GM21717 (cell line): ENCODE results near the gene ATP2A2.
"Not testable (repeated sequence)": the region's sequence is repeated elsewhere in the genome, so short reads cannot be mapped to it uniquely, and the experiment has no call there.

Source experiments
- ATAC-seq: cut with Tn5 transposase; IDR thresholded peaks from one replicate; pipeline ENCODE4 v1.9.1; 2021; ENCODE audit warnings: mild to moderate bottlenecking, moderate library complexity; ENCODE audit not compliant: unreplicated experiment

ATP2A2 gene

DNA sequence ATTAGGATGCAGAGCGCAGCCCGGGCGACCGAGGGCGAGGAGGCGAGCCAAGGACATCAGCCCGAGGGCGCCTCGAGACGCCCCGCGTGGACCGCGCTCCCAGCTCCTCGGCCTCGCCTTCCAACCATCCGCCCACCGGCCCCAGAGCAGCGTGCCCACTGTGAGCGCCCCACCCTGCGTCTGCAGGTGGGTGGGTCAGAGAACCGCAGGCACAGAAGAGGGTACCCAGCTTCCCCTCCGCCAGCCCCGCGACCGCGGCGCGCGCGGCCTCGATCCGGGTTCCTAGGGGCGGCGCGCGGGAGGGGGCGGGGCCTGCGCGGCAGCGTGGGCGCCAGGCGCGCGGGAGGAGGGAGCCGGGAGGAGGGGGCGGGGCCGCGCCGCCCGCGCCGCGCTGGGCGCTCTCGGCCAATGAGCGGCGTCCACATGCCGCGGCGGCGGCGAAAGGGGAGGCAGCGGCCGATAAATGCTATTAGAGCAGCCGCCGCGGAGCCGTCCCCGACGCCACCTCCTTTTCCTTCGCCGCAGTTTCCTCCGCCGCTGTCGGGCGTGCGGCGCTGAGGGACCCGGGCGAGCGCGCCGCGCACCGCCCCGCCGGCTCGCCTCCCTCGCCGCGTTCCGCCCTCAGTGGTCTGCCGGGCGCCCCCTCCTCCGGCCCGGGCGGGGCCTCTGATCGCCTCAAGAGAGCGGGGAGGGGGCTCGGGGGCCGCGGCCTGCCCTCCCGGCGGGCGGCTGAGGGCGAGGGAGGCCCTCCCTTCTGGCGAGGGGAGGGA is at the start of gene ATP2A2:
TSS of gene ATP2A2 (plus strand) at position 469 of the 770 bp plus-strand sequence. CDS start 543 bp downstream, outside the sequence.
- peak; percentile 69 for ATAC-seq

DNA sequence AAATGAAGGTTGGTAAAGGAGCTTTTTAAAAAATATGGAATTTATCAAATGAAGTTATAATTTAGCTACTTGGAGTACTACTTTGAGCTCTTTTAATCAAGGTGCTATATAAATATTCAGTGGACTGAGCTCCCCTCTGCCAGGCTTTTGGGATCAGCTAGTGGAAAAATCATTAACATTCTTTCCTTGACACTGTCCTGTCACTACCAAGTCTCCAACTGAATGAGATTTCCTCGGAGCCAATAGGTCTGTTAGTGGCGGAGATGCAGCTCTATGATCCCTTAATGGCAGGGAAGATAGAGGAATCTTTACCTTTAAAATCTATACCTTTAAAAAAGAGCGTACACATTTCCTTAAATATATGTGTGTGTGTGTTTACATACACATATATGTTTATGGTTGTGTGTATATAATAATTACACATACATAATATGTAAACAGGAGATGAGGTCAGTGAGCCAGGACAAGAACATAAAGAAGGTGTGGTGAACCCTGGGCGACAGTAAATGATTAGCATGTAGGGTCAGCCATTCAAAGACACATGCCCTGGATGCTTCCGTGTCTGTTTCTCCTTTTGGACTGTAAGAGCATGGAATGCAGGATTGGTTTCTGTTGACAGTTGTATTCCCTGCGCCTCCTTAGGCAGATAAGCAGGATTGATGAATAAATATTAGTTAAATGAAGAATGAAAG is 47.7 kb upstream of the ATP2A2 start:
- ATAC-seq = no peak

DNA sequence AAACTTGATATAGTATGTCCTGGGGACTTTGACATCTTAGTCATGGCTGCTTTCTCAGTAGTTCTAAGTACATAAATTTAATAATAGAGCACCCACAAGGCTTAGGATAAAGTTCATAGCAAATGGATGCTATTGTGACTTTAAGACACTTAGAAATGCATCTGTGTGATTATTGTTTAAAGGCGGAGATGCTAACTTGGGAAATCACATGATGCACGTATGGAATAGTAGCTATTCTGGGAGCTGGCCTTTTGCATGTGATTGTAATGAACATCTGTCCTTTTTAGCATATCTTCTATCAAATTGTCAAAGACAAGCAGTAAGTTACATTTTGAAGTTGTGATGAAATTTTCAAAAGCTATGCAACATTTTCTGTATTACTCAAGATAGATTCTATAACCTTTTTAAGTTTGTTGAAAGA is 46.7 kb upstream of the ATP2A2 start:
- no peak for ATAC-seq

DNA sequence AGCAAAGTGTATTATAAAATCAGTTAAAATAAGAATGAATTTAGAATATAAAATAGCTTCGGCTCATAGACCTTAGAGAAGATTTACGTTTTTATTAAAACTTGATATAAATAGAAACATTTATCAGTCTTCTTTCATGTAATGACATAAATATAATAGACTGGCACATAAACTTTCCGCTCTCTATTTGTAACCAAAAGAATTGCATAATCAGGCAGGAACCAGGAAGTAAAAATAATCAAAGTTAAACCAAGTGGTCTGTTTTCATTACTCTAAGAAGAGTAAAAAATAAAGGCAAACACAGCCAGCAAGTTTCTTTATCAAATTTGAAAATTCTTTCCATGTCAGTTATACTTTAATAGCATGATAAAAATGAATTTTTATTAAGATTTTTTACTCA is 46.3 kb upstream of the ATP2A2 start:
- no peak for ATAC-seq

DNA sequence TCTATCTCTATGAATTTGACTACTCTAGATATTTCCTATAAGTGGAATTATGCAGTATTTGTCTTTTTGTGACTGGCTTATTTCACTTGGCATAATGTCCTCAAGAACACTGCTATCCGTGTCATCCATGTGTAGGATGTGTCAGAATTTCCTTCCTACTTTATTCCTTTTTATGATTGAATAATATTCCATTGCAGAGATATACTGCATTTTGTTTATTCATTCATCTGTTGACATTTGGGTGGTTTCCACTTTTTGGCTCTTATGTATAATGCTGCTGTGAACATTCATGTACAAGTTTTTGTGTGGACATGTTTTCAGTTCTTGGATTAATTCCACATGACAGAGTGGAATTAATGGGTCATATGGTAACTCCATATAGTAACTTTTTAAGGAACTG is 45.7 kb upstream of the ATP2A2 start:
- no peak for ATAC-seq

DNA sequence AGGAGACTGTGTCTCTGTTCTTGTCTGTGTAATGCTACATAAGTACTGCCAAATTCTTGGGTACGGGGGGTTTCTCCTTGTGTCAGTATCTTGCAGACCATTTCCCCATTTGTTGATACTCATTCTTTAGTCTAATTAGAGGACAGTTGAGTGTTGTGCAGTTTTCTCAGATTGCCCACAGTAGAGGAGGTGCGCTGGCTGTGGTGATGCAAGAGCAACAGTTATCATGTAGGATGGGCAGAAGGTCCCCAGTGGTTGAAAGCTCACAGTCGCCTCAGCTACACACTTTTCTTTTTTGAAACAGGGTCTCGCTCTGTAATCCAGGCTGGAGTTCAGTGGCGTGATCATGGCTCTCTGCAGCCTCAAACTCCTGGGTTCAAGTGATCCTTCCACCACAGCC is 37.8 kb upstream of the ATP2A2 start:
- ATAC-seq = no peak

DNA sequence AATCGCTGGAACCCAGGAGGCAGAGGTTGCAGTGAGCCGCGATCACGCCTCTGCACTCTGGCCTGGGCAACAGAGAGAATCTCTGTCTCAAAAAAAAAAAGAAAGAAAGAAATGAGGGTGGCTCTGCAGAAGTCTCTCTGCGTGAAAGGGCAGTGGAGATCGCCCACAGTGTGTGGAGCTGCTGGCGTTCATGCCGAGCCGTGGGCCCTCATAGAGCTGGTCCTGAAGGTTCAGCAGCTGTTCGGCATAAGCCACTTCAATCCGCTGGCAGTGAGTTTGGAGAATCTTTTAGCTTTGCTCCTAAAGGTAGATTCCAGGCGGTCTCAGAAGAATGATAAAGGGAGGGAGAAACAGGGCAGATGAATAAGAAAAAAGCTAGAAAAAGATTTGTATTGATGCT is 36.7 kb upstream of the ATP2A2 start:
- no peak for ATAC-seq

DNA sequence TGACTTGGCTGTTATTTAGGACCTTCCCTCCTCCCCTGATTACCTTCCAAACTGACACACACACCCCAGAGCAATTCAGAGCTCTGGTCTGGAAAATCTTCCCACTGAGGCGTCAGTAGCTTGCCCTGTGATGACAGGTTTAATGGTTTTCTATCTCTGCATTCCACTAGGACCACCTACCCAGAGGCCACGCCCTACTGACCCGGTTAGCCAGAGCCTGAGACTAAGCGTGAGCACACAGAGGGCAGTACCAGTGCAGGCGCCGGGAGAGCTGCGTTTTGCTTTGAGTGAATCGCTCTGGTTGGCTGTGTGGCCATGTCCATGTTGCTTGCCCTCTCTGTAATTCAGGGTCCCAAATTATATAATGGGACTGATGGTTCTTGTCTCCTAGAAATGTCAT is 36.2 kb upstream of the ATP2A2 start:
- ATAC-seq = no peak

DNA sequence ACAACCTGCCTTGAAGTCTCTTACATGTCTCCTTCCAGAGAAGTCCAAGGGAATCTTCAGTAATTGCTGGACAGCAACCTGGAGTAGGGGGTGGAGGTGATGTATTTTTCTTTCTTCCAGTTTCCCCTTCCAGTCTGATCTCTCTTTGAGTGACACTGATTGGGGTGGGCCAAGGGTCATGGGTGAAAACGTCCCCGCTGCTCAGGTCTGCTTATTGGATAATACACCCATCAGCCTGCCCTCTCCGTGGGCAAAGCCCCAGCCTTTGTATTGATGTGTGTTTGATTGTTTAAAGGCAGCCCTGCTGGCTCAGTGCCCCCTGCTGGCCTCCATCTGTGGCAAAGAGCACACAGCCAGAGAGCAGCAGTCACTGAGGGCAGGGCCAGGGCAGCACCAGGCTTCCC is 35.7 kb upstream of the ATP2A2 start:
- no peak for ATAC-seq

DNA sequence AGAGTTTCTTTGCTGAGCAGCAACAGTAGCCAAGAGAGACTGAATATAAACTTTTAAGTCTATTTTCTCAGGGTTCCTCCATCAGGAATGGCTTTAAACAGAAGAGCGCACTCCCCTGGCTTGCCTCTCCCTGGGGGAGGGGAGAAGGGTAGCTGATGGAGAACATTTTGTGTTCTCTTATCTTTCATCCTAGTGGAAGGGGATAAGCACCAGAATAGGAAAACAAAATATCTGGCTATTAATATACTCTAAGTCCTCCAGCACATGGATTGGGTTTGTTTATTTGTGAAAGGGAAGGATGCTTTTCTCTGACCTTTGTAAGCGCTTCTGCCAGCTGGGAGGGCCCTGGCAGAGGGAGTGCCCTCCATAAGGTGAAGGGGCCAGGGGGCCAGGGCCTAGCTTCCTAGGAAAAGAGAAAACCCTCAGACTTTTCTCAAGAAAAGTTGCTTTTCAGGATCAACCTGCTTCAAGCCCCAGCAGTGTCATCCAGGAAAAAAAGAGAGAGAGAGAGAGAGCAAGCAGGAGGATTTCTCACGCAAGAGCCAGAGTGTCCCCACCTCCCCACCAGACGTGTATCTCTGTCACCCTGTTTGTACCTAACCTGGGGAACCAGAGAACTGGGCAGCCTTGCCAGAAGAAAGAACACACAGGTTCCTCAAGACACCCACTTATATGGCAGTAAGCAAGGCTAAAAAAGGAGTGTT is 34.3 kb upstream of the ATP2A2 start:
- no peak for ATAC-seq

DNA sequence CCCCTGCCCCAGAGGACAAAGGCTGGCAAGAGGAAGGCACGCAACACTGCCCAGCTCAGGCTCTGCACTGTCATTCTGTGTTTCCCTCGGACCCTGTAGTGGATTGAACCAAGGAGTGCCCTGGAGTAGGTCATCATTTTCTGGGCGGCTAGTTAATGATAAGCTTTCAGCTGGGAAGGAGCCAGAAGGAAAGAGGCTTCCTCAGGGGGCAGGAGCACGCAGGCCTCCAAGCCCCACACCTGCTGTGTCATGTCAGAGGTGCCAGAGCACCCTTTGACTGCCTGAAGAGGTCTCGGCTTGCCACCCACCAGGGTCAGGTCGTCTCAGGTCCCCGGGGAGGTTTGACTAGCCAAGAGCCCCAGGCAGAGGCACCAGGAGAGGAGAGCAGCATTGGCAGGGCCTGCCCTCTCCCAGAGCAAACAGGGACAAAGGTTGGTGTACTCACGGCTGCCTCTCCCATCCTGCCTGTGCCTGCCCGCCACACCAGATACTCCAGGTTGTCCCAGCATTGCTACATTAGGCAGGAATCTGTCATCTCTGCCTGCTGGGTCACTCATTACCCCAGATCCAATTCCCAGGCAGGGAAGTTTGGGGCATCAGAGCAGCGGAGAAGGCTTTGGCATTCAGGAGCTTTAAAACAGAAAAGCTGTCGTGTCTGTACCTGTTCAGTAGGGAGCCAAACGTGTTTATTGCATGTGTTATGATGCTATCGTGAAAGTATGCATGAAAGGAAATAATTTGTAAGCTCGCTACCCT is 33.5 kb upstream of the ATP2A2 start:
- ATAC-seq = no peak

DNA sequence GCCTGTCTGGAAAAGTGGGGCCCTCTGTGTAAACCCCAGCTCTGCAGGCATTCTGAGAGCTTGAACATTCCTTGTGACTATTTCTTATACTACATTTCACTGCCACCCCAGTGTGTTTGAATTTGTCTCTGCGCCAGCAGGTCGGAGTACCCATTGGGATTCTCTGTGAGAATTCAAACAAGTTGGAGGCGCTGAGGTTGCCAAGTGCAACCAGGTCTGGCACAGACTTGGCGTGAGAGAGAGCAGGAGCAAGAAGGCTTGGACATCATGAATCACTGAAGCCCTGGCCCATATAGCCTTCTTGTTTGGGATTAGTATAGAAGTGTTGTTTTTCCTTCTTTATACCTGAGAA is 33.0 kb upstream of the ATP2A2 start:
- no peak for ATAC-seq

DNA sequence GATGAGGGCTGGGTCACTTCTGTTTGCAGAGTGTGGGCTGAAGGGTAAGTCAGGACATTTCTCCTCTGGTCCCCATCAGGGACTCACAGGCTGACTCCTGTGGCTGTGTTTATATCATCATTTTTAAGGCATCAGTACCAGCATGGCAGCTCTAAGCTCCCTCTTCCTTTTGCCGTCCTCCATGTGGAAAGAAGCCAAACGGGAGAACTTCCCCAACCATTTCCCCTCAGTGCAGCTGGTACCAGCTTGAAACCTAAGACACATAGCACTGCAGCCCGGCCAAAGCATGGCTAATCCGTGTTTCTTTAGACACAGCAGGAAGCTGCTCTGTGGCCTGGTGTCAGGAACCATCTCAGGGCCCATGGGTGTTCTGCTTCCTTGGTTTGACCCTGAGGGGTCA is 31.9 kb upstream of the ATP2A2 start:
- ATAC-seq = no peak

DNA sequence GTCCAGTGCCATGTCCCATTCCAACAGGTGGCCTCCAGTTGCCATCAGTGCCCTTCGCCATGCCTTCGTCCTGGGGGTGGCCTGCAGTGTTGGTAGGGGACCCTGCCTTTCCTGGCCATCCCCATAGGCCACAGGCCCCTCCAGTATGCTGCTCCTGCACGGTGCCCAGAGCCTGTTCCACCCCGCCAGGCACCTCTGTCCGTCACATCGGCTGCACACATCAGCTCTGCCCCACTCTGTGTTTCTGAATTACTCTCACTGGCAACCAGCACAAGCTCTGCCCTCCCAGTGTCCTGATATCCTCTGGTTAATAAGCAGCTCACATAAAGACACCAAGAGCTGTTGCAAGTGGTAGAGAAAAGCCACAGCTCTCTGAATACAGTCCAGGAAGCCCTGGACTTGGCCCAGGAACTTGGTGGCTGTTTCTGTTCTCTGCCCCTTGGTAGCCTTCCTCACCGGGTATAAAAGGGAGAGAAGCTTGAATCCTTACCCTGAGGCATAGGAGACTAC is 31.3 kb upstream of the ATP2A2 start:
- no peak for ATAC-seq

DNA sequence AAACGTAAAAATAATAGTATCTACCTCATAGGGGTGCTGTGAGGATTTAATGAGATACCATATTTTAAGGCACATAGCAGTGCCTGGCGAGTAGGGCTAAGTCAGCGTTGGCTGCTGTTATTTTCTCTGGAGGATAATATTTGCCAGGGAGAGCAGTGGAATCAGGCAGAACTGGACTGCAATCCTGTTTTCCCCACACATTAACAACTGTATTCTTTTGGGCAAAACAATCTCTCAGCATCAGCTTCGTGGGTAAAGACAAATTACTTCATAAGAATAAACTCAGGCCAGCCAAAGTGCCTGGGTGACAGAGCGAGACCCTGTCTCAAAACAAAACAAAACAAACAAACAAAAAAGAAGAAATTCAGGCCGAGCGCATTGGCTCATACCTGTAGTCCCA is 29.7 kb upstream of the ATP2A2 start:
- ATAC-seq = no peak

DNA sequence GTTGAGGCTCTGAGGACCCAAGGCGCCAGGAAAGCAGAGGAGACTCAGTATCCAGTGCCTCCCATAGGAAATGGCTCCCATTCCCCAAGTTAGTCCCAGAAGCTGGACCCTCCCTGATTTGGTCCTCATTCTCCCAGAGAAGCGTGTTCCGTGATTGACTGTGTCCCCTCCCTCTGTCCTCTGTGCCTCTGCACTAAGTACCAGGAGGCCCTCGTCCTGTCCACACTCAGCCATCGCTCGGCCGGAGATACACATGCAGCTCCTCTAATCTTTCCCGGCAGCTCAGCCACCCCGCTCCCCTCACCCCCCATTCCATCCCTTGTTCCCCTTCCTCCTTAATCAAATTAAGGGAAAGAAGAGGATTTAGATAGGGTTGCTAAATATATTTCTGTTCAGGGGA is 28.3 kb upstream of the ATP2A2 start:
- ATAC-seq = no peak

DNA sequence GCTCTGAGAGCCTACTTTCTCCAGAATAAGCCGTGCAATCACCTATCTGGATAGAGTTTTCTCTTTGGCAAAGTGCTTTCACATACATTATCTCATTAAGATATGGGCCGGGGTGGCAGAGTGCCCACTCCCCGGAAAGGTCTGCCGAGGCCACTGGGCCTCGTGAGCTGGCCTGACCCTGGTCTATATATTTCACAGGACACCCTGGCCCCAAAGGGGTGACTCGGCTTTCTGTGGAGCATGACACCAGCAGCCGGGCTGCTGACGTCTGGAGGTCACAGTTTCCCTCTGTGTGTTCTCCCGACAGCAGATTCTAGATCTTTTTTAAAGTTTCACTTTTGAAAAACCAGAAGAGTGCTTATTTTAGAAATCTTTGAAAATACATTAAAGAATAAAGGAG is 27.9 kb upstream of the ATP2A2 start:
- no peak for ATAC-seq

DNA sequence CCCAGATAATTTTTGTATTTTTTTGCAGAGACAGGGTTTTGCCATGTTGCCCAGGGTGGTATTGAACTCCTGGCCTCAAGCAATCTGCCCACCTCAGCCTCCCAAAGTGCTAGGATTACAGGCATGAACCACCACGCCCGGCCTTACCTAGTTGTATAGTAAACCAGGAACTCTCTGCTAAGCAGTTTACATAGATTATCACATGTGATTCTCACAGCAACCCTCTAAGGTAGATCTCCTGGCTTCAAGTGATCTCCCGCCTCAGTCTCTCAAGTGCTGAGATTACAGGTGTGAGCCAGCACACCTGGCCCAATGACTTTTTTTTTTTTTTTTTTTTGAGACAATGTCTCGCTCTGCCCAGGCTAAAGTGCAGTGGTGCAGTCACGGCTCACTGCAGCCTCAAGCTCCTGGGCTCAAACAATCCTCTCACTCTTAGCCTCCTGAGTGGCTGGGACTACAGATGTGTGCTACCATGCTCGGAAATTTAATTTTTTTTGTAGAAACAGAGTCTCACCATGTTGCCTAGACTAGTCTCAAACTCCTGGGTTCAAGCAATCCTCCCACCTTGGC is 26.0 kb upstream of the ATP2A2 start:
- ATAC-seq = no peak

DNA sequence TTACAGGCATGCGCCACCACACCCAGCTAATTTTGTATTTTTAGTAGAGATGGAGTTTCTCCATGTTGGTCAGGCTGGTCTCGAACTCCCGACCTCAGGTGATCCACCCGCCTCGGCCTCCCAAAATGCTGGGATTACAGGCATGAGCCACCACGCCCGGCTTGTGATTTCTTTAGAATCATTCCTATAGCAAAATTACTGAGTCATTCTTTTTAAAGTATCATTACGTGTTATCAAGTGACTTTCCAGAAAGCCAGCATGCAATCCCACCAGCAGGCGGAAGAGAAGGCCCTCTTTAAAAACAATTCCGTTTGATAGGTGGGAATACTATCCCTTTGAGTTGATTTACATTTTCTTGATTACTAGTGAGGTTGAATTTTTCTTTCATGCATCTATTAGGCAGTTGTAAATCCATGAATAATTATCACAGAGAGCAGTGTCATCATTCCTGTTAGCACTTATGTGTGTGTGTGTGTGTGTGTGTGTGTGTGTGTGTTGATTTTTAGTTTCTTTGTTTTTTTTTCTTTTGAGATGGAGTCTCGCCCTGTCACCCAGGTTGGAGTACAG is 25.1 kb upstream of the ATP2A2 start:
- not testable (repeated sequence) for ATAC-seq

DNA sequence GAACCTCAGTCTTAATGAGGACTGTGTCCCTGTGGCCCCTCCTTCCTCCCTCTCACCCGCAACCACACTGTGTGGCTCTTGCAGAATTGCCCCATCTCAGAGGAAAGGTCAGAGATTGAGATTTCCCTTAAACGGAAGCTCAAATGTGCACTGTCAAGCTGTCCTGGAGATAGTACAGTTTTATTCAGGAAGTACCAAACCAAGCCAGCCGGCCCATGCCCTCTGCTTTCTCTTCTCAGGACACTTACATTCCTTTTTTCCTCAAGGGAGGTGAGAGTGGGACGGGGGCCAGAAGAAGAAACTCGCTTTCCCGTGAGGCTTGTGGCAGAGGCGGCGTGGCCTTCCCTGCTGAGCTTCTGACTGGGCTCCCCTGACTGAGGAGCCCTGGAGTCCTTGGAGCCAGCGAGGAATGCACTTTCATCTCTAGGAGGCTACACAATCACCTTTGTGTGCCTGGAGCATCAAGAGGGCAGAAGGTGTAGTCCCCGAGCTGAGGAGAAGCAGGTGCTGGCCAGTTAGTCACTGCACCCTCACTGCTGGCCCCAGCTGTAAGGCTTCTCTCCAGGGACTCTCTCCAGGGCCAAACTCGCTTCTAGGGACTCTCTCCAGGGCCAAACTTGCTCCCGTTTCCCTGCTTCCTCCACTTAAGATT is 24.1 kb upstream of the ATP2A2 start:
- ATAC-seq = no peak
